ENCODE results near the gene SELENOS. TPM values are rescaled to one million over a fixed set of nuclear protein-coding genes. Genes with fewer than 3 reads are reported as not detected.

SELENOS gene
- polyA plus RNA-seq, 4 donors, result 88.2 to 148 (median 132) TPM

DNA sequence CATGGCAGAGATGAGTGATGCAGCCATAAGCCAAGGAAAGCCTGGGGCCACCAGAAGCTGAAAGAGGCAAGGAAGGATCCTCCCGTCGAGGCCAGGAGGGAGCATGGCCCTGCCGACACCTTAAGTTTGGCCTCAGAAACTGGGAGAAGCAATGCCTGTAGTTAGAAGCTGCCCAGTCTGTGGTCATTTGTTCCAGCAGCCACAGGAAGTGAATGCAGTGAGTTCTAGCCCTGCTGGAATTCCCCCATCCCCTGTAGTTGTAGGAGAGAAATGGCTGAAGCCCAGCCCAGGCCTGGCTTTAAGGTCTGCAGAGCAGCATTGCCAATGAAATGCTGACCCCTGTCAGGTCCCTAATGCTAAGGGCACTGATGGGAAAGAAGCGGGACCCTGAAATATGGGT is 13.3 kb downstream of the SELENOS start:
- Histone ChIP-seq H3K27ac (ENCODE audit: low read depth in 1 of 3, low read length in 2 of 3) (peak overlapping the region in 1 of 3 donors; percentile 17), H3K4me3 (ENCODE audit: low read depth in 1 of 3, low read length in 3 of 3) (no peak overlapping the region), H3K27me3 (ENCODE audit: control insufficient read depth in 3 of 3, insufficient read depth in 3 of 3, low read length in 3 of 3) (no peaks in the 10 kb centered on the region), H3K4me1 (ENCODE audit: control insufficient read depth in 3 of 3, insufficient read depth in 2 of 3, low read depth in 1 of 3, low read length in 2 of 3) (peaks cover 0 to 3% (median 0%) of the 10 kb centered on the region in 3 donors), H3K36me3 (ENCODE audit: control insufficient read depth in 3 of 3, insufficient read depth in 2 of 3, low read depth in 1 of 3, low read length in 3 of 3) (peaks cover 0 to 1% (median 0%) of the 10 kb centered on the region in 3 donors), H3K9me3 (ENCODE audit: control insufficient read depth in 2 of 2, insufficient read depth in 1 of 2, low read depth in 1 of 2, low read length in 1 of 2) (no peaks in the 10 kb centered on the region)
- WGBS, 3 donors, result 85 to 98% (median 87%) methylated on average over 4 of the region's 4 CpGs
- no peak for DNase-seq
- no peak for FAIRE-seq

DNA sequence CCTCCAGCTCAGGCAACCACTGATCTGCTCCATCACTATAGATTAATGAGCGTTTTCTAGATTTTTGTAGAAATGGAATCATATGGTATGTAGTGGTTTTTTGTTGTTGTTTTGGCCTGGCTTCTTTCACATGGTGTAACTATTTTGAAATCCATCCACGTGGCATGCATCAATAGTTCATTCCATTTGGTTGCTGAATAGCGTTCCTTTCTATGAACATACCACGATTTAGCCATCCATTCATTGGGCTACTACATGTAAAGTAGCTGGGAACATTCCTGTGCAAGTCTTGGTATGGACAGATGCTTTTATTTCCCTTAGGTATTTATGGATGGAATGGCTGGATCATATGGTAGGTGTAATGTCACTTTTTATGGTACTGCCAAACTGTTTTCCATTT is 14.7 kb downstream of the SELENOS start:
- 79 to 87% (median 83%) methylated on average over 4 of the region's 4 CpGs for WGBS, 3 donors
- H3K4me1 ChIP-seq (ENCODE audit: control insufficient read depth in 3 of 3, insufficient read depth in 2 of 3, low read depth in 1 of 3, low read length in 2 of 3), result peaks cover 0 to 3% (median 3%) of the 10 kb centered on the region in 3 donors
- DNase-seq (no peak), FAIRE-seq (no peak)
- no peaks in the 10 kb centered on the region for H3K36me3 ChIP-seq (ENCODE audit: control insufficient read depth in 3 of 3, insufficient read depth in 2 of 3, low read depth in 1 of 3, low read length in 3 of 3)
- H3K27ac ChIP-seq (ENCODE audit: low read depth in 1 of 3, low read length in 2 of 3), result no peak overlapping the region
- no peaks in the 10 kb centered on the region for H3K27me3 ChIP-seq (ENCODE audit: control insufficient read depth in 3 of 3, insufficient read depth in 3 of 3, low read length in 3 of 3)
- no peak overlapping the region for H3K4me3 ChIP-seq (ENCODE audit: low read depth in 1 of 3, low read length in 3 of 3)
- no peaks in the 10 kb centered on the region for H3K9me3 ChIP-seq (ENCODE audit: control insufficient read depth in 2 of 2, insufficient read depth in 1 of 2, low read depth in 1 of 2, low read length in 1 of 2)

DNA sequence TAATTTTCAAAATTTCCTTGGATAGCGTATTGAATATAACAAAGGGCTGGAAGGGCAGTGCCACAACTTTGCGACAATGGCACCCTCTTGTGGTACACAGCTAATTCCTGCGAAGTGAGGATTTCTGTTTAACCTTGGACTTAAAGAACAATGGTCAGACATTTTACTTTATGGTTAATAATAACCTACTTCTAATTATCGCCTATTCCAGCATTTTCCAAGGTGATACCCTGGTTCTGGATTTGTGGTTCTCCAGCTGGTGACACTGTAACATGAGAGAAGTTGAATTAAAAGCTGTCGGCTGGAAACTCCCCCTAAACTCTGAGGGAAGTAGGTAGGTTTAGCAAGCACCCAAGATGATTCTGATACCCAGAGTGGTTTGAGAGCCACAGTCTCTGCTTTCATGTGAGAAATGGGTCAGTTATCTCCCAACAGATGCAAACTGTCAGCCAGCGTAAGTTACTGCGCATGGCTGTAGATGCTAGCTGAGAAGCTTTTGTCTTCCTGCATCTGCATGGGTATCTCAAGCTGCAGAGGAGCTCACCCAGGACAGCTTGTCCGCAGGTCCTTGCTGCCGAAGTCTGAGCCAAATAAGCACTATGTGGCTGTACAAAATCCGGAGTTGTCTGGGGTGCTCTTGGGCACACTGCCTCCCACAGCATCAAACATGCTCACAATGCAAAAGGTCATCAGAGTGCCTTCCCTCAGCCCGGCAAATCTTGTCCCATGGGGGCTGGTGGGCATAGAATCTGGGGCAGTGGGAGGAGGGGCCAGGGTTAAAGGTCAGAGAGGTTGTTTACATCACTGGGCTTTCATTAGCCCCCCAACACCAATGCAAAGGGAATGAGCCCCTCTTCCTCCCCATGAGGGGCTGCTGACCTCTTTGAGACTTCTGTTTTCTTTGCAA is 18.8 kb downstream of the SELENOS start:
- Histone ChIP-seq H3K27me3 (ENCODE audit: control insufficient read depth in 3 of 3, insufficient read depth in 3 of 3, low read length in 3 of 3) (no peaks in the 10 kb centered on the region), H3K9me3 (ENCODE audit: control insufficient read depth in 2 of 2, insufficient read depth in 1 of 2, low read depth in 1 of 2, low read length in 1 of 2) (no peaks in the 10 kb centered on the region), H3K36me3 (ENCODE audit: control insufficient read depth in 3 of 3, insufficient read depth in 2 of 3, low read depth in 1 of 3, low read length in 3 of 3) (no peaks in the 10 kb centered on the region), H3K4me3 (ENCODE audit: low read depth in 1 of 3, low read length in 3 of 3) (no peak overlapping the region), H3K27ac (ENCODE audit: low read depth in 1 of 3, low read length in 2 of 3) (no peak overlapping the region), H3K4me1 (ENCODE audit: control insufficient read depth in 3 of 3, insufficient read depth in 2 of 3, low read depth in 1 of 3, low read length in 2 of 3) (peaks cover 0 to 13% (median 3%) of the 10 kb centered on the region in 3 donors)
- FAIRE-seq (no peak), DNase-seq (peak; percentile 79 to 82)
- 21 to 34% (median 28%) methylated on average over 11 of the region's 11 CpGs for WGBS, 3 donors

- Histone ChIP-seq H3K4me1 (ENCODE audit: control insufficient read depth in 3 of 3, insufficient read depth in 2 of 3, low read depth in 1 of 3, low read length in 2 of 3) (peaks cover 3 to 17% (median 5%) of the 10 kb centered on the region in 3 donors), H3K9me3 (ENCODE audit: control insufficient read depth in 2 of 2, insufficient read depth in 1 of 2, low read depth in 1 of 2, low read length in 1 of 2) (no peaks in the 10 kb centered on the region), H3K27ac (ENCODE audit: low read depth in 1 of 3, low read length in 2 of 3) (no peak overlapping the region), H3K27me3 (ENCODE audit: control insufficient read depth in 3 of 3, insufficient read depth in 3 of 3, low read length in 3 of 3) (no peaks in the 10 kb centered on the region), H3K4me3 (ENCODE audit: low read depth in 1 of 3, low read length in 3 of 3) (no peak overlapping the region), H3K36me3 (ENCODE audit: control insufficient read depth in 3 of 3, insufficient read depth in 2 of 3, low read depth in 1 of 3, low read length in 3 of 3) (no peaks in the 10 kb centered on the region)
- no peak for FAIRE-seq
- 63 to 83% (median 77%) methylated on average over 6 of the region's 6 CpGs for WGBS, 3 donors
- DNase-seq, result no peak
Measured at GRCh38 chr15:101256757-101257156, 20.5 kb downstream of the SELENOS start.

GRCh38 chr15:101255615-101256241 is 21.6 kb downstream of the SELENOS start:
- Histone ChIP-seq H3K9me3 (ENCODE audit: control insufficient read depth in 2 of 2, insufficient read depth in 1 of 2, low read depth in 1 of 2, low read length in 1 of 2) (no peaks in the 10 kb centered on the region), H3K4me3 (ENCODE audit: low read depth in 1 of 3, low read length in 3 of 3) (no peak overlapping the region), H3K4me1 (ENCODE audit: control insufficient read depth in 3 of 3, insufficient read depth in 2 of 3, low read depth in 1 of 3, low read length in 2 of 3) (peaks cover 3 to 17% (median 5%) of the 10 kb centered on the region in 3 donors), H3K27me3 (ENCODE audit: control insufficient read depth in 3 of 3, insufficient read depth in 3 of 3, low read length in 3 of 3) (no peaks in the 10 kb centered on the region), H3K27ac (ENCODE audit: low read depth in 1 of 3, low read length in 2 of 3) (no peak overlapping the region), H3K36me3 (ENCODE audit: control insufficient read depth in 3 of 3, insufficient read depth in 2 of 3, low read depth in 1 of 3, low read length in 3 of 3) (no peaks in the 10 kb centered on the region)
- WGBS, 3 donors, result 43 to 50% (median 44%) methylated on average over 8 of the region's 8 CpGs
- FAIRE-seq (no peak), DNase-seq (peak in 1 of 2 donors; percentile 54)

DNA sequence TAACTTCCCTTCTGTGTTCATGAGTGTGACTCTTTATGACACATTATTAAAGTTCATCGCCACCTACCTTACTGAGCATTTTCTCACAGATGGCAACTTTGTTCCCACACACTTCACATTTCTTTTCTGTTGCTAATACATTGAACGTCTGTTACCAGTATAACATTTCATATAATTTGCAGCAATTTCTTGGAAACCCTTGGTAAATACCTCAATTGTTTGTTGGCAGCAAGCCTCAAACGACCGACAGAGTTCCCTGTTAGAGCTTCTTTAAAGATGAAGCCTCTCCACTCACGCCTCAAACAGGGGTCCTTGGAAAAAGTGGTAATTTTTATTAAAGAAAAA is 22.3 kb downstream of the SELENOS start:
- no peak for DNase-seq
- no peaks in the 10 kb centered on the region for H3K27me3 ChIP-seq (ENCODE audit: control insufficient read depth in 3 of 3, insufficient read depth in 3 of 3, low read length in 3 of 3)
- WGBS, 3 donors, result 61 to 71% (median 65%) methylated on average over 5 of the region's 5 CpGs
- peaks cover 3 to 17% (median 10%) of the 10 kb centered on the region in 3 donors for H3K4me1 ChIP-seq (ENCODE audit: control insufficient read depth in 3 of 3, insufficient read depth in 2 of 3, low read depth in 1 of 3, low read length in 2 of 3)
- no peak overlapping the region for H3K4me3 ChIP-seq (ENCODE audit: low read depth in 1 of 3, low read length in 3 of 3)
- H3K9me3 ChIP-seq (ENCODE audit: control insufficient read depth in 2 of 2, insufficient read depth in 1 of 2, low read depth in 1 of 2, low read length in 1 of 2), result no peaks in the 10 kb centered on the region
- FAIRE-seq, result no peak
- H3K36me3 ChIP-seq (ENCODE audit: control insufficient read depth in 3 of 3, insufficient read depth in 2 of 3, low read depth in 1 of 3, low read length in 3 of 3), result no peaks in the 10 kb centered on the region
- no peak overlapping the region for H3K27ac ChIP-seq (ENCODE audit: low read depth in 1 of 3, low read length in 2 of 3)

DNA sequence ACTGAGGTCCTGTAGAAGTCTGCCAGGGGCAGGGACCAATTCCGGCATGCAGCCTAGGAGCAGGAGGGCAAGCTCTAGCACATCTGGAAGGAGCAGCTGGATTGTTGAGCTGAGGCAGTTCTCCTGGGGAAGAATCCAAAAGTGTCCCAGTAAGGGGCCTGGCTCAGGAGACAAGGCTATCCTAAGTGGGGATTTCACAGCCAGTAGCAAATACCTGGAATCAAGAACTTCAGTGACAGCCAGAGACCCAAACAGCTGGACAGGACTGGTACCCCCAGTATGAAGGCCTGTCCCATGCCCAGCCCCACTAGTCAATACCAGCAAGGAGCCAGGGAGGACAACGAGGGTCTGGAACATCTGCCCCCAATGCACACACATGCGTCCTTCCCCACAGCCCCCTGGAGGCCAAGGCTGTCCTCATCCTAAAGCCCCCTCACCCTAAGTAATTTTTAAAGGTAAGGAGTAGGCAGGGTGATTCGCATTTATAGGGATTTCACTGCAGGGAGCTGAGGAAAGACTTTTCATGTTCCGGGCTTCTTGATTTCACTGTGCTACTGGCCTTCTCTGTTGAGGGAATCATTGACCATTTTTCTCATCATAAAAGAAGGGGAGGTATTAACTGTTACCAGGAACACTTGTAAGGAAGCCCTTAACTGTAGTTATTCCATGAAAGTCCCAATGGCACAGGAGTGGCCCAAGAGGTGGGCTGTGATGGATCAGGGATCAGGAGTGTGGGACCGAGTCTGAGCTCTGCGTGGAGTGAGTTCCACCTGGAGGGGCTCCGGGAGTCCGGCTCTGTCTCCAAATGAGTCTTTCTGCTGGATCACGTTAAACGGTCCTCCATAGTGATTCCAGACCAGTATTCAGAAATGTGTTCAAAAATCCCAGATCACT is 22.9 kb downstream of the SELENOS start:
- no peaks in the 10 kb centered on the region for H3K36me3 ChIP-seq (ENCODE audit: control insufficient read depth in 3 of 3, insufficient read depth in 2 of 3, low read depth in 1 of 3, low read length in 3 of 3)
- H3K27me3 ChIP-seq (ENCODE audit: control insufficient read depth in 3 of 3, insufficient read depth in 3 of 3, low read length in 3 of 3), result no peaks in the 10 kb centered on the region
- no peak for FAIRE-seq
- peaks cover 3 to 22% (median 14%) of the 10 kb centered on the region in 3 donors for H3K4me1 ChIP-seq (ENCODE audit: control insufficient read depth in 3 of 3, insufficient read depth in 2 of 3, low read depth in 1 of 3, low read length in 2 of 3)
- no peak overlapping the region for H3K4me3 ChIP-seq (ENCODE audit: low read depth in 1 of 3, low read length in 3 of 3)
- H3K27ac ChIP-seq (ENCODE audit: low read depth in 1 of 3, low read length in 2 of 3), result no peak overlapping the region
- WGBS, 3 donors, result 88 to 90% (median 89%) methylated on average over 11 of the region's 11 CpGs
- no peak for DNase-seq
- H3K9me3 ChIP-seq (ENCODE audit: control insufficient read depth in 2 of 2, insufficient read depth in 1 of 2, low read depth in 1 of 2, low read length in 1 of 2), result no peaks in the 10 kb centered on the region

- Histone ChIP-seq H3K27me3 (ENCODE audit: control insufficient read depth in 3 of 3, insufficient read depth in 3 of 3, low read length in 3 of 3) (no peaks in the 10 kb centered on the region), H3K36me3 (ENCODE audit: control insufficient read depth in 3 of 3, insufficient read depth in 2 of 3, low read depth in 1 of 3, low read length in 3 of 3) (no peaks in the 10 kb centered on the region), H3K27ac (ENCODE audit: low read depth in 1 of 3, low read length in 2 of 3) (peak overlapping the region in 2 of 3 donors; percentile 64 to 84), H3K9me3 (ENCODE audit: control insufficient read depth in 2 of 2, insufficient read depth in 1 of 2, low read depth in 1 of 2, low read length in 1 of 2) (no peaks in the 10 kb centered on the region), H3K4me3 (ENCODE audit: low read depth in 1 of 3, low read length in 3 of 3) (peak overlapping the region in 2 of 3 donors; percentile 57 to 94), H3K4me1 (ENCODE audit: control insufficient read depth in 3 of 3, insufficient read depth in 2 of 3, low read depth in 1 of 3, low read length in 2 of 3) (peaks cover 0 to 22% (median 14%) of the 10 kb centered on the region in 3 donors)
- WGBS, 3 donors, result 27 to 42% (median 38%) methylated on average over 3 of the region's 3 CpGs
- FAIRE-seq (no peak), DNase-seq (no peak)
Measured at GRCh38 chr15:101252836-101253235, 24.4 kb downstream of the SELENOS start.

Measured in small intestine (tissue), 7 donors.